Muscle of leg (tissue), 11 donors: ENCODE results near the gene PLA2G4A. TPM values are rescaled to one million over a fixed set of nuclear protein-coding genes. Genes with fewer than 3 reads are reported as not detected.

Experiments used
- DNase-seq: peaks from one replicate; pipeline ENCODE4 v3.0.0; 2013
- H3K27ac ChIP-seq: one replicate; pipeline ENCODE4 v1.5.1; 2013; ENCODE audit warnings: mild to moderate bottlenecking, low read length, control low read depth
- H3K27me3 ChIP-seq: one replicate; pipeline ENCODE4 v1.6.1; 2013; ENCODE audit warnings: low read length; ENCODE audit not compliant: control insufficient read depth, insufficient read depth
- H3K36me3 ChIP-seq: one replicate; pipeline ENCODE4 v1.6.1; 2013; ENCODE audit warnings: low read length; ENCODE audit not compliant: control insufficient read depth, insufficient read depth
- H3K4me1 ChIP-seq: one replicate; pipeline ENCODE4 v1.6.1; 2013; ENCODE audit warnings: low read length; ENCODE audit not compliant: control insufficient read depth, insufficient read depth
- H3K4me3 ChIP-seq: one replicate; pipeline ENCODE4 v1.5.1; 2013; ENCODE audit warnings: low read length, control low read depth
- H3K9me3 ChIP-seq: replicated peaks from 2 replicates; pipeline ENCODE4 v1.6.1; 2013; ENCODE audit warnings: low read depth, low read length; ENCODE audit not compliant: control insufficient read depth
- WGBS: methylation state at CpG from one replicate; pipeline ENCODE4 v1.1.5; 2013; ENCODE audit warnings: missing lambda C conversion rate; ENCODE audit not compliant: insufficient coverage; 5-methylcytosine and 5-hydroxymethylcytosine counted together
- polyA plus RNA-seq, 8 donors: library from polyadenylated mRNA; unstranded; fragments of 120-200 nt; gene quantifications; one replicate each; pipeline versions ENCODE4 v1.2.1 to v1.2.3, GENCODE V29; 2013; ENCODE audit warnings: inconsistent platforms in 1 of 8, low replicate concordance in 1 of 8; ENCODE audit not compliant: insufficient read length in 8 of 8, insufficient read depth in 1 of 8
- total RNA-seq: library from RNA; stranded (reverse); fragments of 120-200 nt; gene quantifications from one replicate; pipeline ENCODE4 v1.2.4, GENCODE V29; 2013

PLA2G4A gene
- total and polyA plus RNA-seq, 9 donors: 2.8 to 7.8 (median 4.1) TPM

DNA sequence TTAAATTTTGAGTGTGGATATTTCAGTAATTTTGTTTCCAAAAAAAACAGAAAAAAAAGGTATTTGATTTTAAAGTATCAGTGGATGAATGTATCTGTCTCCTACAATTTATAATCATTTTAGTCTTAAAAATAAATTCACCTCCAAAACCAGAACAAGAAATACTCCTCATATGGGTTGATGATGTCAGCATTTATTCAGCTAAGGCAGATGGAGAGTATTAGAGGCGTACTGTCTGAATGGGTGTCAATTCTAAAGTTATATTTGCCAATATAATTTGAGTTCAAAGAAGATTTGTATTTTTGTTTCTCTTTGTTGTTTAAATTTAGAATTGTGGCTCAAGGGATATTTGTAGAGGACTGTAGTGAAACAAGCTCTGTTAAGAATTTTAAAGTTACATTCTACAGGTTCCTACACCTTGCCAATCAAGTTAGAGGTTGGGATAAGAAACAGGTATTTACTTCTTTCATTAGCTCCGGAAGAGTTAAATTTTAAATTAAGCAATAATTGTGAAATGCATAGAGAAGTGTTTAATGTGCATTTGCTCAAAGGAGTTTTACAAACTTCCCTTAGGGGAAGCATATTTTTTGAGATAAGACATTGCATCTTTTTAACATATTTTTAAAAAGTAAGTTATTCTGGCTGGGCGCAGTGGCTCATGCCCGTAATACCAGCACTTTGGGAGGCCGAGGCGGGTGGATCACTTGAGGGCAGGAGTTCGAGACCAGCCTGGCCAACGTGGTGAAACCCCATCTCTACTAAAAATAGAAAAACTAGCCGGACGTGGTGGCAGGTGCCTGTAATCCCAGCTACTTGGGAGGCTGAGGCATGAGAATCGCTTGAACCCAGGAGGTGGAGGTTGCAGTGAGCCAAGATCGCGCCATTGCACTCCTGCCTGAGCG is 1.2 kb downstream of the PLA2G4A start:
- Histone ChIP-seq H3K27ac (no peak overlapping the region), H3K36me3 (no peaks in the 10 kb centered on the region), H3K9me3 (no peaks in the 10 kb centered on the region), H3K4me1 (no peaks in the 10 kb centered on the region), H3K4me3 (no peak overlapping the region), H3K27me3 (no peaks in the 10 kb centered on the region)
- no peak for DNase-seq
- WGBS: 89% methylated on average over 5 of the region's 14 CpGs

DNA sequence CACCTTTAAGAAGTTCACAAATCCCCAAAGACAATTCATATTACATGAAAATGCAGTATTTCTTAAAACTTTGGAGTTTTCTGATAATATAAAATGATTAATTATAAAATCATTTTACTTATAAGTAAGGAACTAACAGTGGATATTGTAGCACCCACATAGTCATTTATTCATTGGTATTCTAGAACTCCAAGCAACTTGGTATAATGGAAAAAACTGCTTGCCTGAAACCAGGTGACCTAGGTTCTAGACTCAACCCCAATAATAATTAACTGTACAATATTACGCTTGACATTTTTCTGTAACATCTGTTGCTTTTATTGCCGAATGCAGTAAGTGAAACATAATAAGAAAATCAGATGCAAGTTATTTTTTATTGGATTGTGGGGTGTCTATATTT is 2.4 kb downstream of the PLA2G4A start:
- H3K36me3 ChIP-seq: no peaks in the 10 kb centered on the region
- H3K4me1 ChIP-seq: no peaks in the 10 kb centered on the region
- no peaks in the 10 kb centered on the region for H3K9me3 ChIP-seq
- DNase-seq: no peak
- no peak overlapping the region for H3K4me3 ChIP-seq
- no peaks in the 10 kb centered on the region for H3K27me3 ChIP-seq
- no peak overlapping the region for H3K27ac ChIP-seq
- WGBS: no CpG with 5 or more reads among the region's 2 CpGs

DNA sequence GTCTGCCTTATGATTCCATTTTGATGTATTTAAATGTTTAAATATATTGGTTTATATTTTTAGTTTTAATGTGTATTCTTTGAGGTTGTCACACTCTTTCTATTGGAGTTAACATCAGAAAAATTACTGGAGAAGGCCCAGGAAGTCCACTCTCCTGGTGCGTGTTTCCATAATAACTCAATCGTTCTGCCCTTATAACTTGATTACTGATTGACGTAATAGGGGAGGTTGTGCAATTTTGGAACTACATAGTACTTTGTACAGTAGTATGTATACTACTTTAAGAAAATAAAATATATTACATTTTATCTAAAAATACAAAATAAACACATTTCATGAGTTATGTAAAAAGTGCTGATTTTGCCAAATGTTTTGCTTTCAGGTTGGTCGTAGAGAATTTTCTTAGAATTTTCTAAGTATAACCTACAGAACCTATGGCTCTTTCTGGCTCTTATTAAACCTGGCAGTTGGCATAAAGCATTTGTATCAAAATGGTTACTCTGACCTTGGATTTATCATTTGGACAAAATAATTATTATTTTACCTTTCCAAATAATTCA is 5.7 kb downstream of the PLA2G4A start:
- no peak overlapping the region for H3K27ac ChIP-seq
- H3K9me3 ChIP-seq: no peaks in the 10 kb centered on the region
- H3K4me3 ChIP-seq: no peak overlapping the region
- WGBS: no CpG with 5 or more reads among the region's 4 CpGs
- H3K4me1 ChIP-seq: no peaks in the 10 kb centered on the region
- no peak for DNase-seq
- H3K36me3 ChIP-seq: no peaks in the 10 kb centered on the region
- H3K27me3 ChIP-seq: no peaks in the 10 kb centered on the region

DNA sequence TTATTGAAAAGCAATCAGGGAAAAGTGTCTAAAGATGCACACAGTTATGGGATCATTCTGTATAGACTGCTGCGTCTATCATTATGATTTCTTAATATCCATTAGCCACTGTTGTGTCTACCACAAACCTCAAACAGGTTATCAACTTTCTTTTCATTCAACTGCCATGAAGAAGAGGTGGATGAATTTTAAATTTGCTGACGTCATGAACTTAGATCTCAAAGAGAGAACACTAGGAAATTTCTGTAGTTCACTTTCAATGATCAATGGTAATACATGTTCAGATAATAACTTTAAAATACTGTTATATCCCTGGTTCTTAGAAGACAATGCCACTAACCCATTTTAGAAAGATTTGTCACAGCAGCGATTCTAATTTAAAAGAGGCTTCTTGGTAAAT is 6.7 kb downstream of the PLA2G4A start:
- no peak overlapping the region for H3K27ac ChIP-seq
- H3K9me3 ChIP-seq: no peaks in the 10 kb centered on the region
- no peaks in the 10 kb centered on the region for H3K4me1 ChIP-seq
- no peak overlapping the region for H3K4me3 ChIP-seq
- H3K36me3 ChIP-seq: no peaks in the 10 kb centered on the region
- no peak for DNase-seq
- H3K27me3 ChIP-seq: no peaks in the 10 kb centered on the region
- WGBS: no CpG with 5 or more reads among the region's 3 CpGs

DNA sequence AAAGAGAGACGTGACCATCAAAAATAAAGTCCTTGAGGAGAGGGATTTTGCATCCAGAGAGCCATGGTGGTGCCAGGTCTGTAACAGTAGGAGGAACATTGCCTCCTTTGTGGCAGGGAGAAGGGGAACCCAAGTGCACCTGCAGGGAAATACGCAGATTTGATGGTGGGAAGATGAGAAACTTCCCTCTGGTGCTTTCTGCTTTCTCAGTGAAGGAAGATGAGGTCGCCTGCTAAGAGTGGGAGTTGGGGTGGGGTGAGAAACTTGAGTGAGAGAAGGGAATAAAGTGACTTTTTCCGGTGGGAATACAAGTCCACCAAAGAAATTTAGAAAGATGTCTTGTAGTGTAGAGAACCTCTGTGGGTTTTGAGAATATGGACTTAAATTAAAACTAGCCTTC is 9.1 kb downstream of the PLA2G4A start:
- H3K36me3 ChIP-seq: no peaks in the 10 kb centered on the region
- DNase-seq: no peak
- no peaks in the 10 kb centered on the region for H3K27me3 ChIP-seq
- 80% methylated on average over 4 of the region's 4 CpGs for WGBS
- H3K4me1 ChIP-seq: no peaks in the 10 kb centered on the region
- H3K4me3 ChIP-seq: no peak overlapping the region
- H3K9me3 ChIP-seq: no peaks in the 10 kb centered on the region
- H3K27ac ChIP-seq: no peak overlapping the region

DNA sequence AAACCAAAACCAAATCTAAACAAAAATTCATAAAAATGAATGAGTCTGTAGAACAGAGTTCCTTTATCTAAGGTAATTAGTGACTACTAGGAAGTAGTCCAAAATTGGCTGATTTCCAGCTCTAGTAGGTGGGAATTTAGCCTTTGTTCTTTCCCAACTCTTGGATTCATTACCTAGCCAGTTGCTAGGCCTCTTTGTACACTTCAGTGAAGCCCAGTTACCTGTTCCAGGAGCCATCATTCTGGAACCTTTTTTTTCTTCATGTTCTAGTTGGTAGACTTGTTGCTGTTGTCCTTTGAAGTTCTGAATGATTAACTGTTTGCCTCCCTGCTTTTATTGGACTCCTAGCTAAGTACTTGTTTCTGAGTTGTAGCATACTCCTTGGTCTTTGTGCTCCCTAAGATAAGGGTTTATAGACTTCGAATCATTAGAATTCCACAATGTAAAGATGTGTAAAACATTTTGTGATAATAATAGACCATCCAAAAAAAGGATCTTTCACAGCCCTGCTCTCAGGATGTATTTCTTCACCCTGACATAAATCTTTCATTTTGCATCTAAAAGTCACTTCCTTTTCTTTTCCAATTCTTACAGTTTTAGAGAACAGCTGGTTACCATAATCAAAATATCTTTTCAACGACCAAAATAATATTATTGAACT is 9.8 kb downstream of the PLA2G4A start:
- no peak for DNase-seq
- no peaks in the 10 kb centered on the region for H3K9me3 ChIP-seq
- H3K27ac ChIP-seq: no peak overlapping the region
- no peaks in the 10 kb centered on the region for H3K4me1 ChIP-seq
- H3K4me3 ChIP-seq: no peak overlapping the region
- H3K36me3 ChIP-seq: no peaks in the 10 kb centered on the region
- WGBS: no CpG with 5 or more reads among the region's 2 CpGs
- H3K27me3 ChIP-seq: no peaks in the 10 kb centered on the region

DNA sequence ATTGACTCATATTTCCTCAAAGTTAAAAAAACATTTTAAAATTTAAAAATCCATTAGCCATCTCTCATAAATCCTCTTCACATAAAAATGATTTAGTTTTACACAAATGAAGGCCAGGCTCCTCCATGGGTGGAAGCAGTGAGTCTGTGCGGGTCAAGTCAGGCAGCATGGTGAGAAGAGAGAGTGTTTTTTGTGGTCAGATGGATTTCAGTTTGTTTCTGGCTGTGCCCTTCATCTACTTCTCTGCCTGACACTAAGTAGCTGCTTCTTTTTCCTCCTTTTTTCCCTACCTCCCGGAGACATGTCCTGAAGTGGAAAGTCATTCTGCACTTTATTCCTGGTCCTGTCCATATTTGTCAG is 10.3 kb downstream of the PLA2G4A start:
- no peaks in the 10 kb centered on the region for H3K27me3 ChIP-seq
- no peak overlapping the region for H3K27ac ChIP-seq
- H3K36me3 ChIP-seq: no peaks in the 10 kb centered on the region
- no peaks in the 10 kb centered on the region for H3K9me3 ChIP-seq
- H3K4me1 ChIP-seq: no peaks in the 10 kb centered on the region
- WGBS: no CpG with 5 or more reads among the region's 2 CpGs
- no peak overlapping the region for H3K4me3 ChIP-seq
- no peak for DNase-seq

DNA sequence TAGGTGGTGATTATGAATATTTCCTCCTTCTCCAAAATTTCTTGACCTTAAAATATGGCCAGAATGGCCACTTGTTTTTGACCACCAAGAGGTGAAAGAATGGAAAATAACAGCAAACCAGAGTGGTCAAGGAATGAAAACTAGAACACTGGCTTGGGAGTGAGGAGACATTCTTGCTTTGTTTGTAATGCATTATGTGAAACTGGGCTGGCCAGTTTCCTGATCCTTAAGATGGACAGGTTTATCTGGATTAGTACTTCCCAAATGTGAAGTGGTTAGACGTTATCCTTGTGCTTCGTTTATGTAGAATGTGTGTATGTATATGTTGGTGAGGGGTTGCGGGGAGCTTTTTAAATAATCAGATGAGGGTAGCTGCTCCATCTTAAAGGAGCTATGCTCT is 12.8 kb downstream of the PLA2G4A start:
- Histone ChIP-seq H3K4me3 (no peak overlapping the region), H3K9me3 (no peaks in the 10 kb centered on the region), H3K4me1 (no peaks in the 10 kb centered on the region), H3K27me3 (no peaks in the 10 kb centered on the region), H3K36me3 (no peaks in the 10 kb centered on the region), H3K27ac (no peak overlapping the region)
- no peak for DNase-seq
- 100% methylated on average over 1 of the region's 3 CpGs for WGBS

DNA sequence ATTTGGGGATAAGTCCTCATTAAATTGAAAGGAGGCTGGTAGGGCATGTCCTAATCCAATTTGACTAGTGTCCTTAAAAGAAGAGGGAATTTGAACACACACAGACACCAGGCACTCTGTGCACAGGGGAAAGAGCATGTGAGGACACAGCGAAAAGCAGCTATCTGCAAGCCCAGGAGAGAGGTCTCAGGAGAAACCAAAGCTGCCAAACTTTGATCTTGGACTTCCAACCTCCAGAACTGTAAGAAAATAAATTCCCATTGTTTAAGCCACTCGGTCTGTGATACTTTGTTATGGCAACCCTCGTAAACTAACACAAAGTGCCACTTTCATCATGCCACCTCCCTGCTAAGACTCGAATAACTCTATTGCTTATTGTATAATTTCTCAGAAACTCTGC is 13.8 kb downstream of the PLA2G4A start:
- H3K36me3 ChIP-seq: no peaks in the 10 kb centered on the region
- DNase-seq: no peak
- H3K27me3 ChIP-seq: no peaks in the 10 kb centered on the region
- H3K4me1 ChIP-seq: no peaks in the 10 kb centered on the region
- 50% methylated on average over 2 of the region's 4 CpGs for WGBS
- H3K27ac ChIP-seq: no peak overlapping the region
- no peaks in the 10 kb centered on the region for H3K9me3 ChIP-seq
- no peak overlapping the region for H3K4me3 ChIP-seq

DNA sequence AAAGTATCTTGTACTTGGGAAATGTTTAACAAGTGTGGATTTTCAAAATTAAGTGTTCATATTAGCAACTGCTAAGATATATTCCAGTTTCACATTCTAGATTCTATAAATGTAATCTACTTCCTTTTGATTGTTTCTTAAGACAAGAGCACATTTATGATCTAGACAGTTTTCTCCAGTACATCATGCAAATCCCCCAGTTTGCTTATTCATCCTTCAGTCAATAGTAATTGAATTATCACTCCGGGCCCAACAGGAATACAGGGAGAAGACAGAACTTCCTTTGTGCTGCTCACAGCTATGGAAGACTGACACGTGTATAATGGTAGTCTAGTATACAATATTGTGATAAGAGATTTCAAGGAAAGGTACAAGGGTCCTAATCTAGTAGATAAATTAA is 14.5 kb downstream of the PLA2G4A start:
- WGBS: 90% methylated on average over 1 of the region's 2 CpGs
- no peak for DNase-seq
- Histone ChIP-seq H3K9me3 (no peaks in the 10 kb centered on the region), H3K36me3 (no peaks in the 10 kb centered on the region), H3K27ac (no peak overlapping the region), H3K4me3 (no peak overlapping the region), H3K4me1 (no peaks in the 10 kb centered on the region), H3K27me3 (no peaks in the 10 kb centered on the region)
